IgD-negative memory B cell (primary cell): ENCODE measurements around the gene TPBGL. TPM values are rescaled to one million over a fixed set of nuclear protein-coding genes. Genes with fewer than 3 reads are reported as not detected.
A peak's percentile ranks its signal among the peaks of the same experiment; 100 is the strongest.

Experiments
- H3K27ac Mint-ChIP-seq, 3 donors: one replicate each; pipeline ENCODE4 v1.8.0; 2020 to 2022; ENCODE audit warnings: mild to moderate bottlenecking in 3 of 3, mixed read lengths in 3 of 3, moderate library complexity in 1 of 3
- H3K27me3 Mint-ChIP-seq: one replicate; pipeline ENCODE4 v1.8.0; 2021; ENCODE audit warnings: mixed read lengths
- H3K36me3 Mint-ChIP-seq: one replicate; pipeline ENCODE4 v1.8.0; 2020; ENCODE audit warnings: mild to moderate bottlenecking, mixed read lengths
- H3K4me1 Mint-ChIP-seq, 3 donors: one replicate each; pipeline ENCODE4 v1.8.0; 2020 to 2022; ENCODE audit warnings: mixed read lengths in 3 of 3, mild to moderate bottlenecking in 1 of 3
- H3K4me3 Mint-ChIP-seq, 4 donors: one replicate each; pipeline ENCODE4 v1.8.0; 2020 to 2022; ENCODE audit warnings: mild to moderate bottlenecking in 4 of 4, mixed read lengths in 4 of 4, moderate library complexity in 3 of 4
- H3K9me3 Mint-ChIP-seq, 3 donors: one replicate each; pipeline ENCODE4 v1.8.0; 2020 to 2021; ENCODE audit warnings: mixed read lengths in 3 of 3, mild to moderate bottlenecking in 1 of 3
- polyA plus RNA-seq: library from polyadenylated mRNA; unstranded; fragments of 300-500 nt; fragmentation: Illumina TruSeq; gene quantifications from one replicate; pipeline ENCODE4 v1.2.3, GENCODE V29; 2021

TPBGL gene
- polyA plus RNA-seq, 1 donor from 2014 or later: not detected

- Mint-ChIP-seq H3K9me3 (no peaks in the 10 kb centered on the region), H3K4me3 (no peak overlapping the region), H3K27me3 (peaks cover 2% of the 10 kb centered on the region), H3K27ac (no peak overlapping the region), H3K4me1 (no peaks in the 10 kb centered on the region), H3K36me3 (no peaks in the 10 kb centered on the region)
Observed at GRCh38 chr11:75203138-75203537, 37.4 kb upstream of the TPBGL start.

GRCh38 chr11:75203641-75204011, 36.9 kb upstream of the TPBGL start:
- H3K4me3 Mint-ChIP-seq: no peak overlapping the region
- H3K27ac Mint-ChIP-seq: no peak overlapping the region
- H3K9me3 Mint-ChIP-seq: no peaks in the 10 kb centered on the region
- no peaks in the 10 kb centered on the region for H3K36me3 Mint-ChIP-seq
- H3K27me3 Mint-ChIP-seq: peaks cover 2% of the 10 kb centered on the region
- H3K4me1 Mint-ChIP-seq: no peaks in the 10 kb centered on the region

GRCh38 chr11:75204012-75204674, 36.4 kb upstream of the TPBGL start:
- Mint-ChIP-seq H3K4me3 (no peak overlapping the region), H3K36me3 (no peaks in the 10 kb centered on the region), H3K27ac (no peak overlapping the region), H3K27me3 (peaks cover 2% of the 10 kb centered on the region), H3K4me1 (no peaks in the 10 kb centered on the region), H3K9me3 (no peaks in the 10 kb centered on the region)

GRCh38 chr11:75204685-75205563, 35.6 kb upstream of the TPBGL start:
- Mint-ChIP-seq H3K36me3 (no peaks in the 10 kb centered on the region), H3K4me3 (no peak overlapping the region), H3K4me1 (no peaks in the 10 kb centered on the region), H3K27ac (no peak overlapping the region), H3K27me3 (peaks cover 2% of the 10 kb centered on the region), H3K9me3 (no peaks in the 10 kb centered on the region)

- H3K9me3 Mint-ChIP-seq: no peaks in the 10 kb centered on the region
- no peak overlapping the region for H3K27ac Mint-ChIP-seq
- no peaks in the 10 kb centered on the region for H3K36me3 Mint-ChIP-seq
- no peaks in the 10 kb centered on the region for H3K4me1 Mint-ChIP-seq
- peaks cover 6% of the 10 kb centered on the region for H3K27me3 Mint-ChIP-seq
- no peak overlapping the region for H3K4me3 Mint-ChIP-seq
Observed at GRCh38 chr11:75205564-75206020, 35.0 kb upstream of the TPBGL start.

GRCh38 chr11:75208446-75208845, 32.1 kb upstream of the TPBGL start:
- Mint-ChIP-seq H3K36me3 (no peaks in the 10 kb centered on the region), H3K9me3 (peaks cover 0 to 1% (median 0%) of the 10 kb centered on the region in 3 donors), H3K27ac (no peak overlapping the region), H3K4me3 (no peak overlapping the region), H3K4me1 (no peaks in the 10 kb centered on the region), H3K27me3 (peaks cover 6% of the 10 kb centered on the region)

- Mint-ChIP-seq H3K4me1 (no peaks in the 10 kb centered on the region), H3K36me3 (no peaks in the 10 kb centered on the region), H3K27ac (no peak overlapping the region), H3K4me3 (no peak overlapping the region), H3K27me3 (peaks cover 12% of the 10 kb centered on the region), H3K9me3 (peaks cover 0 to 2% (median 1%) of the 10 kb centered on the region in 3 donors)
Observed at GRCh38 chr11:75212411-75212810, 28.2 kb upstream of the TPBGL start.

GRCh38 chr11:75214411-75214821, 26.2 kb upstream of the TPBGL start:
- peaks cover 0 to 2% (median 1%) of the 10 kb centered on the region in 3 donors for H3K9me3 Mint-ChIP-seq
- no peak overlapping the region for H3K27ac Mint-ChIP-seq
- peak overlapping the region in 1 of 4 donors; percentile 38 for H3K4me3 Mint-ChIP-seq
- no peaks in the 10 kb centered on the region for H3K4me1 Mint-ChIP-seq
- no peaks in the 10 kb centered on the region for H3K36me3 Mint-ChIP-seq
- peaks cover 14% of the 10 kb centered on the region for H3K27me3 Mint-ChIP-seq

GRCh38 chr11:75214843-75215242, 25.7 kb upstream of the TPBGL start:
- Mint-ChIP-seq H3K36me3 (no peaks in the 10 kb centered on the region), H3K9me3 (peaks cover 0 to 2% (median 1%) of the 10 kb centered on the region in 3 donors), H3K27ac (no peak overlapping the region), H3K27me3 (peaks cover 14% of the 10 kb centered on the region), H3K4me1 (no peaks in the 10 kb centered on the region), H3K4me3 (no peak overlapping the region)

- H3K9me3 Mint-ChIP-seq: no peaks in the 10 kb centered on the region
- H3K4me1 Mint-ChIP-seq: no peaks in the 10 kb centered on the region
- no peaks in the 10 kb centered on the region for H3K36me3 Mint-ChIP-seq
- H3K4me3 Mint-ChIP-seq: no peak overlapping the region
- no peak overlapping the region for H3K27ac Mint-ChIP-seq
- peaks cover 7% of the 10 kb centered on the region for H3K27me3 Mint-ChIP-seq
Observed at GRCh38 chr11:75219869-75220268, 20.7 kb upstream of the TPBGL start.

GRCh38 chr11:75223954-75224643, 16.5 kb upstream of the TPBGL start:
- Mint-ChIP-seq H3K9me3 (no peaks in the 10 kb centered on the region), H3K36me3 (no peaks in the 10 kb centered on the region), H3K27ac (no peak overlapping the region)

GRCh38 chr11:75225794-75226193, 14.8 kb upstream of the TPBGL start:
- Mint-ChIP-seq H3K4me3 (no peak overlapping the region), H3K4me1 (no peaks in the 10 kb centered on the region), H3K27ac (peak overlapping the region in 1 of 3 donors; percentile 80), H3K9me3 (no peaks in the 10 kb centered on the region), H3K27me3 (peaks cover 5% of the 10 kb centered on the region), H3K36me3 (peaks cover 2% of the 10 kb centered on the region)

More at GRCh38 chr11:75223954-75224643, 16.5 kb upstream of the TPBGL start:
- H3K4me3 Mint-ChIP-seq: no peak overlapping the region
- no peaks in the 10 kb centered on the region for H3K4me1 Mint-ChIP-seq
- H3K27me3 Mint-ChIP-seq: peaks cover 2% of the 10 kb centered on the region

GRCh38 chr11:75229466-75229865, 11.1 kb upstream of the TPBGL start:
- Mint-ChIP-seq H3K4me3 (no peak overlapping the region), H3K9me3 (peaks cover 0 to 3% (median 0%) of the 10 kb centered on the region in 3 donors), H3K27me3 (peaks cover 17% of the 10 kb centered on the region), H3K27ac (peak overlapping the region in 1 of 3 donors; percentile 17), H3K36me3 (peaks cover 2% of the 10 kb centered on the region), H3K4me1 (peaks cover 0 to 1% (median 0%) of the 10 kb centered on the region in 3 donors)

GRCh38 chr11:75230621-75231020, 10.0 kb upstream of the TPBGL start:
- H3K9me3 Mint-ChIP-seq: peaks cover 0 to 4% (median 0%) of the 10 kb centered on the region in 3 donors
- peak overlapping the region in 1 of 4 donors; percentile 21 for H3K4me3 Mint-ChIP-seq
- no peak overlapping the region for H3K27ac Mint-ChIP-seq
- peaks cover 0 to 1% (median 0%) of the 10 kb centered on the region in 3 donors for H3K4me1 Mint-ChIP-seq
- peaks cover 19% of the 10 kb centered on the region for H3K27me3 Mint-ChIP-seq
- peaks cover 2% of the 10 kb centered on the region for H3K36me3 Mint-ChIP-seq

GRCh38 chr11:75233754-75234172, 6.8 kb upstream of the TPBGL start:
- H3K4me1 Mint-ChIP-seq: peaks cover 0 to 4% (median 0%) of the 10 kb centered on the region in 3 donors
- no peak overlapping the region for H3K27ac Mint-ChIP-seq
- peaks cover 37% of the 10 kb centered on the region for H3K27me3 Mint-ChIP-seq
- H3K36me3 Mint-ChIP-seq: peaks cover 2% of the 10 kb centered on the region
- H3K4me3 Mint-ChIP-seq: no peak overlapping the region
- peaks cover 0 to 4% (median 0%) of the 10 kb centered on the region in 3 donors for H3K9me3 Mint-ChIP-seq
